HL-60 (cell line): ENCODE measurements around the gene TMEM140.
"Not testable (repeated sequence)": the region's sequence is repeated elsewhere in the genome, so short reads cannot be mapped to it uniquely, and the experiment has no call there.

ENCODE experiments used
- POLR2AphosphoS5 ChIP-seq: IDR thresholded peaks from 2 replicates; pipeline ENCODE4 v1.6.1; 2012; ENCODE audit warnings: low read depth
- TF ChIP-seq, protein P1 (sequence below): IDR thresholded peaks from one replicate; pipeline ENCODE4 v1.5.1; 2011; ENCODE audit warnings: low read length, control low read depth, inconsistent platforms; ENCODE audit not compliant: insufficient read depth

DNA sequence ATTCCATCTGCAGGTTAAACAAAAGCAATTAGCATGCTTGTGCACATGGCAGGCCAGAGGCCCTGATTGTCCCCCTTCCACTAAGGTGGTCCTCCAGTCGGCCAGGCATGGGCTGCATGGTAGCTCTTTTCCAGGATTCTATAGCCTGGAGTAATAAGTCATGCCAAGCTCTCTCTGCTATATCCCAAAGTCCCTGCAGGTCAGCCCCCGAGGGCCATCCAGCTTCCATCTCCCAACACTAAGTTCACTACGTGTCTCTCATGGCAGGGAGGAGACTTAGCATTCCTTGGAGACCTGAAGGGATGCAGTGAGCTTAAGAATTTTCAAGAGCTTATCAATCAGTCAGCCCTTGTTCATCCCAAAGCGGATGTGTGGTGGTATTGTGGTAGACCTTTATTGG, 26.0 kb downstream of the TMEM140 start:
- TF ChIP-seq, protein P1, sequence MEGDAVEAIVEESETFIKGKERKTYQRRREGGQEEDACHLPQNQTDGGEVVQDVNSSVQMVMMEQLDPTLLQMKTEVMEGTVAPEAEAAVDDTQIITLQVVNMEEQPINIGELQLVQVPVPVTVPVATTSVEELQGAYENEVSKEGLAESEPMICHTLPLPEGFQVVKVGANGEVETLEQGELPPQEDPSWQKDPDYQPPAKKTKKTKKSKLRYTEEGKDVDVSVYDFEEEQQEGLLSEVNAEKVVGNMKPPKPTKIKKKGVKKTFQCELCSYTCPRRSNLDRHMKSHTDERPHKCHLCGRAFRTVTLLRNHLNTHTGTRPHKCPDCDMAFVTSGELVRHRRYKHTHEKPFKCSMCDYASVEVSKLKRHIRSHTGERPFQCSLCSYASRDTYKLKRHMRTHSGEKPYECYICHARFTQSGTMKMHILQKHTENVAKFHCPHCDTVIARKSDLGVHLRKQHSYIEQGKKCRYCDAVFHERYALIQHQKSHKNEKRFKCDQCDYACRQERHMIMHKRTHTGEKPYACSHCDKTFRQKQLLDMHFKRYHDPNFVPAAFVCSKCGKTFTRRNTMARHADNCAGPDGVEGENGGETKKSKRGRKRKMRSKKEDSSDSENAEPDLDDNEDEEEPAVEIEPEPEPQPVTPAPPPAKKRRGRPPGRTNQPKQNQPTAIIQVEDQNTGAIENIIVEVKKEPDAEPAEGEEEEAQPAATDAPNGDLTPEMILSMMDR = not testable (repeated sequence)
- not testable (repeated sequence) for TF ChIP-seq POLR2AphosphoS5
